Hippocampal formation (tissue), 2 donors: Measurements from ENCODE around the gene GASK1A.
"Not testable (repeated sequence)": the region's sequence is repeated elsewhere in the genome, so short reads cannot be mapped to it uniquely, and the experiment has no call there.

Source experiments
- DNase-seq, 2 donors: peaks; one replicate each; lab custom pipeline; 2025; lab: John Stamatoyannopoulos, UW

The GASK1A gene

GRCh38 chr3:42979044-42979972 lies at the start of gene GASK1A:
Gene GASK1A (plus strand): TSS chr3:42979311. CDS start chr3:42979643, 332 bp downstream.
- DNase-seq, result peak in 1 of 2 donors; percentile 33

- DNase-seq, result no peak
Measured at GRCh38 chr3:42934111-42934510, 45.0 kb upstream of the GASK1A start.

- DNase-seq, result no peak
Measured at GRCh38 chr3:42934910-42935309, 44.2 kb upstream of the GASK1A start.

GRCh38 chr3:42935472-42935871 lies 43.6 kb upstream of the GASK1A start:
- DNase-seq, result no peak

- peak in 1 of 2 donors; percentile 14 for DNase-seq
Measured at GRCh38 chr3:42936157-42936981, 42.7 kb upstream of the GASK1A start.

- no peak for DNase-seq
Measured at GRCh38 chr3:42937334-42937733, 41.8 kb upstream of the GASK1A start.

GRCh38 chr3:42942693-42943092 lies 36.4 kb upstream of the GASK1A start:
- no peak for DNase-seq

GRCh38 chr3:42946050-42946449 lies 33.1 kb upstream of the GASK1A start:
- no peak for DNase-seq

- DNase-seq, result no peak
Measured at GRCh38 chr3:42957573-42957972, 21.5 kb upstream of the GASK1A start.

- no peak for DNase-seq
Measured at GRCh38 chr3:42960282-42960681, 18.8 kb upstream of the GASK1A start.

GRCh38 chr3:42960786-42961185 lies 18.3 kb upstream of the GASK1A start:
- DNase-seq, result no peak

GRCh38 chr3:42961633-42962032 lies 17.5 kb upstream of the GASK1A start:
- peak; percentile 17 to 78 for DNase-seq

- DNase-seq, result no peak
Measured at GRCh38 chr3:42963269-42963668, 15.8 kb upstream of the GASK1A start.

GRCh38 chr3:42964266-42964665 lies 14.8 kb upstream of the GASK1A start:
- DNase-seq, result no peak

- DNase-seq, result no peak
Measured at GRCh38 chr3:42970557-42970956, 8.6 kb upstream of the GASK1A start.

- DNase-seq, result no peak
Measured at GRCh38 chr3:42970976-42971772, 7.9 kb upstream of the GASK1A start.

GRCh38 chr3:42974906-42975305 lies 4.2 kb upstream of the GASK1A start:
- not testable (repeated sequence) for DNase-seq

- DNase-seq, result no peak
Measured at GRCh38 chr3:42975456-42975855, 3.7 kb upstream of the GASK1A start.

GRCh38 chr3:42975955-42976354 lies 3.2 kb upstream of the GASK1A start:
- no peak for DNase-seq

- DNase-seq, result no peak
Measured at GRCh38 chr3:42980209-42980608, 1.1 kb downstream of the GASK1A start.

GRCh38 chr3:42980909-42981308 lies 1.8 kb downstream of the GASK1A start:
- no peak for DNase-seq
